Measurements from ENCODE around the gene CCDC88B.
A peak's percentile ranks its signal among the peaks of the same experiment; 100 is the strongest.

CCDC88B gene

GRCh38 chr11:64339754-64340408, at the start of gene CCDC88B:
Gene CCDC88B (plus strand): TSS chr11:64340204. CDS start chr11:64340267, 63 bp downstream.
- Histone ChIP-seq H3K9ac (peak within 1 kb of the TSS; percentile 63 to 83 (median 73); a peak in 21 of 22 replicates), H3K27ac (peak within 1 kb of the TSS; percentile 33 to 93 (median 82); a peak in 21 of 22 replicates), H3K27me3 (no peaks in the 10 kb centered on the region), H3K9me3 (replicated peaks in 1 of 11) (no peaks in the 10 kb centered on the region), H3K4me3 (peak within 1 kb of the TSS; percentile 33 to 65 (median 50)), H4K20me1 (no peaks in the 10 kb centered on the region; a peak in 1 of 22 replicates), H3K4me2 (peak within 1 kb of the TSS; percentile 74 to 95 (median 90)), H3K4me1 (peaks cover 51 to 93% (median 85%) of the 10 kb centered on the region in 10 experiments), H3K36me3 (no peaks in the 10 kb centered on the region; a peak in 2 of 22 replicates)
- no peak for TF ChIP-seq Cebpa-rat (IDR thresholded peaks at IDR 0.05)

- Histone ChIP-seq H3K9ac (no peak overlapping the region), H3K4me1 (peaks cover 21 to 30% (median 25%) of the 10 kb centered on the region in 10 experiments), H4K20me1 (peaks cover 0 to 63% (median 45%) of the 10 kb centered on the region in 11 experiments; a peak in 17 of 22 replicates), H3K4me3 (no peak overlapping the region), H3K9me3 (replicated peaks in 1 of 11) (no peaks in the 10 kb centered on the region), H3K27ac (no peak overlapping the region), H3K4me2 (no peak overlapping the region), H3K36me3 (no peaks in the 10 kb centered on the region), H3K27me3 (peaks cover 65 to 70% (median 66%) of the 10 kb centered on the region in 11 experiments)
- no peak for TF ChIP-seq Cebpa-rat (IDR thresholded peaks at IDR 0.05)
Observed at GRCh38 chr11:64290352-64291261, 49.4 kb upstream of the CCDC88B start.

GRCh38 chr11:64291262-64291751, 48.7 kb upstream of the CCDC88B start, which contains the start of gene KCNK4:
Gene KCNK4 (plus strand): TSS chr11:64291302. CDS start chr11:64293019, 1,717 bp downstream.
- peaks cover 72 to 77% (median 73%) of the 10 kb centered on the region in 11 experiments for H3K27me3 ChIP-seq
- peak within 1 kb of the TSS; percentile 61 to 95 (median 80) for H3K4me2 ChIP-seq
- H3K9me3 ChIP-seq (replicated peaks in 1 of 11) = no peaks in the 10 kb centered on the region
- peaks cover 0 to 66% (median 45%) of the 10 kb centered on the region in 11 experiments; a peak in 17 of 22 replicates for H4K20me1 ChIP-seq
- peaks cover 16 to 25% (median 20%) of the 10 kb centered on the region in 10 experiments for H3K4me1 ChIP-seq
- H3K9ac ChIP-seq = peak within 1 kb of the TSS in 10 of 11 experiments; percentile 18 to 59 (median 32); a peak in 13 of 22 replicates
- TF ChIP-seq Cebpa-rat (IDR thresholded peaks at IDR 0.05) = no peak
- H3K4me3 ChIP-seq = peak within 1 kb of the TSS; percentile 0 to 66 (median 48); a peak in 18 of 20 replicates
- H3K27ac ChIP-seq = no peak within 1 kb of the TSS
- H3K36me3 ChIP-seq = no peaks in the 10 kb centered on the region

- H3K4me2 ChIP-seq = peak overlapping the region; percentile 61 to 95 (median 80)
- H3K27ac ChIP-seq = no peak overlapping the region
- peak overlapping the region; percentile 0 to 66 (median 48); a peak in 18 of 20 replicates for H3K4me3 ChIP-seq
- peaks cover 78 to 83% (median 79%) of the 10 kb centered on the region in 11 experiments for H3K27me3 ChIP-seq
- H3K4me1 ChIP-seq = peaks cover 10 to 19% (median 14%) of the 10 kb centered on the region in 10 experiments
- H4K20me1 ChIP-seq = peaks cover 0 to 67% (median 47%) of the 10 kb centered on the region in 11 experiments; a peak in 17 of 22 replicates
- peak overlapping the region in 10 of 11 experiments; percentile 18 to 59 (median 32); a peak in 13 of 22 replicates for H3K9ac ChIP-seq
- H3K9me3 ChIP-seq (replicated peaks in 1 of 11) = no peaks in the 10 kb centered on the region
- H3K36me3 ChIP-seq = no peaks in the 10 kb centered on the region
- TF ChIP-seq Cebpa-rat (IDR thresholded peaks at IDR 0.05) = no peak
Observed at GRCh38 chr11:64291752-64292459, 48.1 kb upstream of the CCDC88B start.

- Histone ChIP-seq H4K20me1 (peaks cover 0 to 72% (median 48%) of the 10 kb centered on the region in 11 experiments; a peak in 17 of 22 replicates), H3K27me3 (peaks cover 86 to 91% (median 86%) of the 10 kb centered on the region in 11 experiments), H3K9ac (peak overlapping the region in 10 of 11 experiments; percentile 18 to 59 (median 32); a peak in 13 of 22 replicates), H3K4me1 (peaks cover 9 to 17% (median 13%) of the 10 kb centered on the region in 10 experiments), H3K4me2 (peak overlapping the region; percentile 61 to 95 (median 80)), H3K36me3 (no peaks in the 10 kb centered on the region), H3K4me3 (peak overlapping the region; percentile 0 to 66 (median 48); a peak in 18 of 20 replicates), H3K9me3 (replicated peaks in 1 of 11) (no peaks in the 10 kb centered on the region), H3K27ac (no peak overlapping the region)
- no peak for TF ChIP-seq Cebpa-rat (IDR thresholded peaks at IDR 0.05)
Observed at GRCh38 chr11:64292460-64293254, 47.3 kb upstream of the CCDC88B start.

- peaks cover 18 to 25% (median 21%) of the 10 kb centered on the region in 10 experiments for H3K4me1 ChIP-seq
- no peak for TF ChIP-seq Cebpa-rat (IDR thresholded peaks at IDR 0.05)
- H4K20me1 ChIP-seq = peaks cover 0 to 82% (median 63%) of the 10 kb centered on the region in 11 experiments; a peak in 18 of 22 replicates
- no peak overlapping the region for H3K4me2 ChIP-seq
- no peaks in the 10 kb centered on the region for H3K9me3 ChIP-seq (replicated peaks in 1 of 11)
- H3K27ac ChIP-seq = no peak overlapping the region
- H3K27me3 ChIP-seq = peaks cover 100% of the 10 kb centered on the region in 11 experiments
- no peak overlapping the region for H3K9ac ChIP-seq
- no peaks in the 10 kb centered on the region for H3K36me3 ChIP-seq
- no peak overlapping the region for H3K4me3 ChIP-seq
Observed at GRCh38 chr11:64294774-64295173, 45.2 kb upstream of the CCDC88B start.

GRCh38 chr11:64295760-64296159, 44.2 kb upstream of the CCDC88B start:
- Histone ChIP-seq H4K20me1 (peaks cover 0 to 83% (median 63%) of the 10 kb centered on the region in 11 experiments; a peak in 18 of 22 replicates), H3K4me1 (peaks cover 28 to 35% (median 31%) of the 10 kb centered on the region in 10 experiments), H3K36me3 (no peaks in the 10 kb centered on the region), H3K9ac (no peak overlapping the region), H3K4me2 (no peak overlapping the region), H3K27me3 (peaks cover 100% of the 10 kb centered on the region in 11 experiments), H3K27ac (no peak overlapping the region), H3K4me3 (no peak overlapping the region), H3K9me3 (replicated peaks in 1 of 11) (no peaks in the 10 kb centered on the region)
- no peak for TF ChIP-seq Cebpa-rat (IDR thresholded peaks at IDR 0.05)
